Activated CD8-positive, alpha-beta memory T cell treated with anti-CD3 and anti-CD28 coated beads for 36 hours (primary cell): ENCODE results near the gene GNLY. TPM values are rescaled to one million over a fixed set of nuclear protein-coding genes. Genes with fewer than 3 reads are reported as not detected.

Source experiments
- CTCF ChIA-PET: fragments of 350-600 bp; sonication (Branson Sonifier 250); formaldehyde crosslinking; loops from one replicate; lab custom pipeline; 2021; ENCODE audit warnings: antibody characterized with exemption; lab: Charles Lee
- POLR2A ChIA-PET: fragments of 350-600 bp; sonication (Branson Sonifier 250); formaldehyde crosslinking; loops from one replicate; lab custom pipeline; 2021; ENCODE audit warnings: antibody characterized with exemption; lab: Charles Lee
- total RNA-seq, 2 experiments: library from RNA; stranded (reverse); gene quantifications; one replicate each; pipeline ENCODE4 v1.2.3, GENCODE V29; 2021

Gene GNLY
- total RNA-seq, 2 experiments from 2014 or later = 18.6 to 22.1 TPM

DNA sequence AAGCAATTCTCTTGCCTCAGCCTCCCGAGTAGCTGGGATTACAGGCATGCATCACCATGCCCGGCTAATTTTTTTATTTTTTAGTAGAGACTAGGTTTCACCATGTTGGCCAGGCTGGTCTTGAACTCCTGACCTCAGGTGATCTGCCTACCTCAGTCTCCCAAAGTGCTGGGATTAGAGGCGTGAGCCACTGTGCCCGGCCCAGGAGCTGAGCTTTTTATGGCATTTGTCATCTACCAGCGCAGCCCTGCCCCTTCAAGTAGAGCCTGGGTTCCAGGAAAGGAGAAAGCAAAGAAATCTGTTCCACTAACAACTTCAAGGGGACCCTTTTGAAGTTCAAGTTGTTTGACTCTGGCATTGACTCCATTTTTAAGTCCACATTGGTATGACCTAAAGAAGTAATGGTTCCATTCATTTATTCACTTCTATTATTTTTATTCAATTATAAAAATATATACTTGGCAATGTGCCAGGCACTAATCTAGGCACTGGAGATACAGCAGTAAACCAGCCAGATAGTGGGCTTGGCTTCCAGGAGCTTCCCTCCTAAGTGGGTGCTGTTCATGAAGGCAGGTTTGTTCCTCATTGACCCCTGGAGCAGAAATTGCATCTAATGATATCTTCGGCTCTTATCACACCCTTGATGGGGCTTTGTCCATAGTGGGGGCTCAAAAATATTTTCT lies 18.2 kb upstream of the GNLY start:
- CTCF ChIA-PET = interaction anchor here (1.1 to 1.4 kb wide), 2 partner anchors 31 to 138 kb away, joined by 3 read pairs; no protein-coding TSS in a partner anchor
- POLR2A ChIA-PET = no interaction called here

DNA sequence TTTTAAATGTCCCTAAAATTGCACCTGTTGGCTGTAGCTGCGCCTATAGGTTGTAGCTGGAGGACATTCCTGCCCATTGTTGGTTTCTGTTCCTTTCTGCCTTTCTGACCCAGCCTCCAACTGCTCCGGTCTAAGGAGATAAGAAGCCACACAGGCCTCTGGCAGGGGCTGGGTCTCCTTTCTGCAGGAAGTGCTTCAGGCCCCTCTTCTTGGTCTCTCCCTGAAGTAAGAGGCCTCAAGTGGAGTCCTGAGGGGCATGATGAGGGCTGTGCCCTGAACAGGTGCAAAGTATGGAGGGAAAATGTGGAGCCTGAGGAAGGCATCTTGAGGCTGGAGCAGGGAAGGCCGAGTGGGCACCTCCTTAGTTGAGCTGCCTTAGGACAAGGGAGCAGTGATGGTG lies 15.8 kb upstream of the GNLY start:
- POLR2A ChIA-PET = no interaction called here
- CTCF ChIA-PET = interaction anchor here (0.7 to 4.3 kb wide), 9 partner anchors 9 to 137 kb away, joined by 3 to 41 read pairs (median 5); no protein-coding TSS in a partner anchor

DNA sequence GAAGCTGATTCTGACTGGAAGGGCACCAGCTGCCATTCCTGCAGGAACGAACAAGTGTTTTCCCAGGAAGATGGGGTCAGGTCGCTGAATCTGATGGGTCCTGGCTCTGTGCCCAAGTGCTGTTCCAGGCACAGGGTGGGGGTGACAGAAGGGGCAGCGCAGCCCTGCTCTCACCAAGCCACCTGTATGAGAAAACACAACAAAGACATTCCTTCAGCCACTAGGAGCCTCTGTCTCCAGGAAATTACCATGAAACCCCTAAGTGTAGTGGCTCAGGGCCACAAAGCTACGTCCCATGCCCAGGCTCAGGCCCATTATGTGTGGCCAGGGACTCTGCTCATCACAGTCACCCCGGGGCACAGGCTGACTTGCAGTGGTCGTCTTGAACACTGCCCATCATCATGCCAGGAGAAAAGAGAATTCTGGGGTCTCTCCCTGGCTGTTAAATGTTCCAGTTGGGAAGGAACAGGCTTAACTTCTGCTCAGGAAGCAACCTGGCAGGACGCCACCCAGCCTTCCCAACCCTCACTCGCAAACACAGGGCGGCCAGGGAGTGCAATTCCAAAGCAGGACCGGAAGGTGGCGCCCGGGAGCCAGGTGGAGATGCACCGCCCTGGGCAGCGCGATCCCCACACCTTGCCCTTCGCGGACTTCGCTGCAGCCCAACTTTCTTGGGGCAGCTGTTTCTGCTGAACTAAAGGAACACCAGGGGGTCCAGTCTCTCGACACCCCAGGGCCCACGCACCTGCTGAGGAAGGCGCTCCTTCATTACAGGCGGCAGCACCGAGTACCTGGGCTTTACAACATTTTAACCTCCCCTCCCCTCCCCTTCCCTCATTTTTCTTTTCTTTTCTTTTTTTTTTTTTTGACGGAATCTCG lies 15.1 kb upstream of the GNLY start:
- ChIA-PET POLR2A (no interaction called here), CTCF (interaction anchor here (0.7 to 4.3 kb wide), 14 partner anchors 8 to 401 kb away, joined by 3 to 41 read pairs (median 4); no protein-coding TSS in a partner anchor)

DNA sequence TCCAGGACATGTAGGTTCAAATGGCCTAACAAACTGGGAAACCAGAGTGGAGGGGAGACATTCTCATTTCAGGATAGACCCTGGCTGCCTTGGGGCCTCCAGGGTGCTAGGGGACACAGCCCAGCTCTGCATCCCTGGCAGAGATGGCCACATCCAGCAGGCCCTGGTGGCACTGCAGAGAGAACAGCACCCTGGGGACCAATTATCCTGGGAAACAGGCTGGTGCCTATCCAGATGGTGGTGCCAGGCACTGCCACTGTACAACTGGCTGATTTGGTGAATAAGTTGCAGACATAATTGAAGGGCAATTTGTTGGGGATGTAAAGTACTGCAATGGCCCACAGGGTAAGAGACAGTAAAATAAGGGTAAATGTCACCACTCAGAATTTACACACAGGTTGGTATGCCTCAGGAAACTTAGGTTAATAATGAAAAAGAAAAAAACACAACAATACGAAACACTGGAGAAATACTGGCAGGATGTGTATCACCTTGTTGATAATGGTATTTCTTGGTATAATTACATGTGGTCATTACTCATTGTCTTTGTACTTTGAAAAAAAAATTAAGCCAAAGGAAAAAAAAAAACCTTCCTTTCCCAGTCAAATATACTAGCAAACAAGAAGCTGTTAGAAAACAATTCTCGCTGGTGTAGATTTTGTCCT lies 13.3 kb upstream of the GNLY start:
- ChIA-PET POLR2A (interaction anchor here (0.6 kb wide), 1 partner anchor 67 kb away, joined by 3 read pairs; no protein-coding TSS in a partner anchor), CTCF (interaction anchor here (0.9 to 4.3 kb wide), 3 partner anchors 26 to 36 kb away, joined by 3 to 41 read pairs (median 7); no protein-coding TSS in a partner anchor)

DNA sequence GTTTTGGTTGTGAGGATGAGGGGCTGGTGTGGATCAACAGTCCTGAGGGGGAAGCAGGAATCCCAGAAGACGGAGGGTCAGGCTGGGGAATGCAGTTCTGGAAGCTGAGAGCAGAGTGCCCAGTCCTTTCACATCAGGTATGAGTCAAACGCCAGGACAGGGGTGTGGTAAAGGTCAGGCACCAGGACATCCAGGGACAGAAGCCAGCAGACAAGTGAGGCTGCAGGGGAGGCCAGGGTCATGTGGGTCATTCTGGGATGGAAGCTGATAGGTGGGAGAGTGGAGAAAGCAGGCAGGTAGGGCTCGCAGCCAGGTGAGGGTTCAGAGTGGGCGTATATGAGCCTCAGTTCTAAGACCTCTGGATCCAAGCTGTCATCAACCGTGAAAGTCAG lies 12.8 kb upstream of the GNLY start:
- ChIA-PET POLR2A (interaction anchor here (0.6 kb wide), 1 partner anchor 68 kb away, joined by 3 read pairs; no protein-coding TSS in a partner anchor), CTCF (interaction anchor here (0.9 to 4.3 kb wide), 2 partner anchors 25 to 37 kb away, joined by 3 to 41 read pairs; no protein-coding TSS in a partner anchor)

DNA sequence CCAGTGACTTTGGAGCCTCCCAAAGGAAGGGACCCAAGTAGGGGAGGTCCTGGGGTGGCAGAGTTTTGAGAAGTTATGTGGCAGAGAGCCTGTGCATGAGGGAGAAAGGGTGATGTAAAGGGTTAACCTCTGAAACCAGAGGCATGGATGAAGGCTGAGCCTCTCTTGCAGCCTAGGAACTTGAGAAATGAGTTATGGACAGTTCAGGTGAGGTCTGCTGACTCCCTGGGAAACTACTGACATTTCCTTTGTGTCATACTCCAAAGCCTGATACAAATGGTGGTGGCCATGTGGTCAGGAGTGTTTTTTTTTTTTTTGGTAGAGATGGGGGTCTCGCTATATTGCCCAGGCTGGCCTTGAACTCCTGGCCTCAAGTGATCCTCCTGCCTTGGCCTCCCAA lies 12.4 kb upstream of the GNLY start:
- POLR2A ChIA-PET = interaction anchor here (0.6 kb wide), 1 partner anchor 68 kb away, joined by 3 read pairs; no protein-coding TSS in a partner anchor
- CTCF ChIA-PET = interaction anchor here (0.9 to 4.3 kb wide), 2 partner anchors 25 to 37 kb away, joined by 3 to 41 read pairs; no protein-coding TSS in a partner anchor

DNA sequence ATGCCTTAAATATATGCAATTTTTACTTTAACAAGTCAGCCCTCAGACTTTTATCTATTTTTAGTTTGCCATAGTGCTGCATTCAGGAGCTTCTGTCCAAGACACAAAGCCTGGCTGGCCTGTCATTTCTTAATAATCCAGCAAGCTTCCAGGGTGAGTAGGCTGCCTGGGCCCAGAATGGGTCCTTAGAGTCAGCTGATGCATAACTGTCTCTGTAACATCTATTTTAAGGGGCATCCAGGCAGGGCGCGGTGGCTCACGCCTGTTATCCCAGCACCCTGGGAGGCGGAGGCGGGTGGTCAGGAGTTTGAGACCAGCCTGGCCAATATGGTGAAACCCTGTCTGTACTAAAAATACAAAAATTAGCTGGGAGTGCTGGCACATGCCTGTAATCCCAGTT lies 11.8 kb upstream of the GNLY start:
- CTCF ChIA-PET = no interaction called here
- POLR2A ChIA-PET = no interaction called here

DNA sequence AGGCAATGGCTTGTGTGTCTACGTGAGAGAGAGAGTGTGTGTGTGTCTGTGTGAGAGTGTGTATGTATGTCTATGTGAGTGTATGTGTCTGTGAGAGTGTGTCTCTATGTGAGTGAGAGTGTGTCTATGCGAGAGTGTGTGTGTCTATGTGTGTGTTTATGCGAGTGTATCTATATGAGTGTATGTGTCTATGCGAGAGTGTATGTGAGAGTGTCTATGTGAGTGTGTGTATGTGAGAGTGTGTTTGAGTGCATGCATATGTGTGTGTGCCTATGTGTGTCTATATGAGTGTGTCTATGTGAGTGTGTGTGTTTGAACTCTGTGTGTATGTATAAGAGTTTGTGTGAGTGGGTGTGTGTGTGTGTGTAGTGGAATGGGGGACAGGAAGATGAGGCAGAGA lies 9.8 kb upstream of the GNLY start:
- ChIA-PET POLR2A (no interaction called here), CTCF (no interaction called here)

DNA sequence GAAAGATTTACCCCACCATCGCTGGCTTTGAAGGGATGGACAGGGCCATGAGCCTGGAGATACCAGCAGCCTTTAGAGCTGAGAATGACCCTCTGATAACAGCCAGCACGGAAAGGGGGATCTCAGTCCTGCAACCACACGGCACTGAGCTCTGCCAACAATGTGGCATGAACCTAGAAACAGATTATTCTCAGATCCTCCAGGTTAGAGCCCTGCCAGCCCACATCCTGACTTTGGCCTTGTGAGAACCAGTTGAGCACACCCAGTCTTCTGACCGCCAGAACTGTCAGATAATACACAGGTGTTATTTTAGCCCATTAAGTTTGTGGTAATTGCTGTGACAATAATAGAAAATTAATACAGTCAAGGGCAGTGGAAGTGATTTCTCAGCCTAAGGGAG lies 9.4 kb upstream of the GNLY start:
- ChIA-PET CTCF (no interaction called here), POLR2A (no interaction called here)

DNA sequence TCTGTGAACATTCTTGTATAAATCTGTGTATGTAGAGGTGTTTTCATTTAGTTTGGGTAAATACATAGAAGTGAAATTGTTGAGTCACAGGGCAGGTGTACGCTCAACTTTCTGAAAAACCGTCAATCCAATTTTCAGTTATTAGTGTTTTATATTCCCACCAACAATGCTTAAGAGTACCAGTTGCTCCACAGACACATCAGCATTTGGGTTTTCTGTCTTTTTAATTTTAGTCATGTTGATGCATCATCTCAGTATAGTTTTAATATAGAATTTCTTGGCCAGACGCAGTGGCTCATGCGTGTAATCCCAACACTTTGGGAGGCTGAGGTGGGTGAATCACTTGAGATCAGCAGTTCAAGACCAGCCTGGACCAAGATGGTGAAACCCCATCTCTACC lies 3.2 kb upstream of the GNLY start:
- POLR2A ChIA-PET = no interaction called here
- CTCF ChIA-PET = no interaction called here

DNA sequence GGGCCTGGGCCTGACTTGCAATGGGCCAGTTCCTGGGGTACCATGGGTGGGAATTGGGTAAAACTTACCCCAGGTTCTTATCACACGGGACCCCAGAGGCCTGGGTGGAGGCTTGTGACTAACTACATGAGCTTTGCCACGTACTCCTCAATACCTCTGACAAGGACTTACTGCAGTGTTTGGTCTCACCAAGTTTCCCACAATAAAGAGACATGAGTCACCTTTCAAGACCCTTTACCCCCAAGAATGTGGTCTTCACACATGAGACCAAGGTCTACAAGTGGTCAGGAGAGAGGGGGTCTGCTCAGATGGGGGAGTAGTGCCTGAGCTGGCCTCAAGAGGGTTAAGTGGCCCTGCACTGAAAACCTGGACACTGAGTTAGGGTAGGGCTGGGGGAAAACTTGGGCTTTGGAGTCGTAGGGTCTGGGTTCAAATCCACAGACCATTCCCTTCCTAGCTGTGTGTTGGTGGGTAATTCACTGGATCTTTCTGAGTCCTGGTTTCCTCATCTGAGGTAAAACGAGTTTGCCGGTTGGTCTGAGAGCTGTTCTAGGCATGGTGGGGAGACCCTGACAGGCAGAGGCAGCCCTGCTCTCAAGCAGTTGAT lies 2.0 kb upstream of the GNLY start:
- POLR2A ChIA-PET = no interaction called here
- CTCF ChIA-PET = no interaction called here

DNA sequence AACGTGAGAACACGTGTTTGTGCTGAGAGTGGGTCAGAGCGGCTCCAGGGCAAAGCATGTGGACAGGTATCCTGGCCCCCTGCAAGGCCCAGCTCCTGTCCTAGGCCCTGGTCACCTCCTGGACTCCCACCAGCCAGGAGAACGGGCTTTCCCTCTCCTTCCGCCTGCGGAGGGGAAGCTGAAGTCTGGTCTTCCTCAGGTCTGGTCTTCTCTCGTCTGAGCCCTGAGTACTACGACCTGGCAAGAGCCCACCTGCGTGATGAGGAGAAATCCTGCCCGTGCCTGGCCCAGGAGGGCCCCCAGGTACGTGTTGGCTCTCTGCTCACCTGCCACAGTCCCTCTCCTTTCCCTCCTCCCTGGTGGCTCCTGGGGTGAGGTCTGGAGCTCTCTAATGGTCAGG lies 963 bp downstream of the GNLY start:
- ChIA-PET CTCF (interaction anchor here (1.6 kb wide), 1 partner anchor 13 kb away, joined by 3 read pairs; no protein-coding TSS in a partner anchor), POLR2A (no interaction called here)

DNA sequence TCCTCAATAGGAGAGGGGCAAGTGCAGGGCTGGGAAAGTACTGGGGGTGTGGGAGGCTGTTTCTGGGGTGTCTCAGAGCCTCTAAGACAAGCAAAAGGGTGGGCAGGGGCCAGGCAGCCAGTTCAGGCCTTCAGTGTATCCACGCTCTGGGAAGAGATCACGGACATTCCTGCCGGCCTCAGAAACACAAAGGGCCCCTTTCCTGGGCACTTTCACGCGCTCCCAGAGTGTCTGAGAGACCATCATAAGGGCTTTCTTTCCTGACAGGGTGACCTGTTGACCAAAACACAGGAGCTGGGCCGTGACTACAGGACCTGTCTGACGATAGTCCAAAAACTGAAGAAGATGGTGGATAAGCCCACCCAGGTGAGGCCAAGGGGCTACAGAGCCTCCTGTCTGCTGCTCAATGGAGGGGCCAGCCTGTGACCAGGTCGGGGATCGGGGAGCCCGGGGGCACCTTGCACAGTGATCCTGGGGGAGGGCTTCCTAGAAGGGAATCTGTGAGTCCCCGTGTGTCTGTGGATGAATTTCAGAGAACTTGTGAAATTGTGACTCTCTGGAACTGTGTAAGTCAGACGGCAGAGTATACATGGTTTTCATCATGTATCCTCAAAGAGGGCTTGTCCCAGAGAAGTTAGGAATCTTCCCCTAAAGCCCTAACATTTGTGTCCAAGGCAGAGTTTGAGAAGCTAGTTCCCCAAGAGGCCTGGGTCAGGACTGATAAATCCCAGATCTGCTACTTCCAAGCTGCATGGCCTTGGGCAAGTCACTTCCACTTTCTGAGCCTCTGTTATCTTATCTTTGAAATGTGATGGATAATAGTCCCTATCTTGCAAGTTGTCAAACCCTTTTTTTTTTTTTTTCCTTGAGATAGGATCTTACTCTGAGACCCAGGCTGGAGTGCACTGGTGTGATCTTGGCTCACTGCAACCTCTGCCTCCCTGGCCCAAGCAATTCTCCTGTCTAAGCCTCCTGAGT lies 1.8 kb downstream of the GNLY start:
- POLR2A ChIA-PET = no interaction called here

DNA sequence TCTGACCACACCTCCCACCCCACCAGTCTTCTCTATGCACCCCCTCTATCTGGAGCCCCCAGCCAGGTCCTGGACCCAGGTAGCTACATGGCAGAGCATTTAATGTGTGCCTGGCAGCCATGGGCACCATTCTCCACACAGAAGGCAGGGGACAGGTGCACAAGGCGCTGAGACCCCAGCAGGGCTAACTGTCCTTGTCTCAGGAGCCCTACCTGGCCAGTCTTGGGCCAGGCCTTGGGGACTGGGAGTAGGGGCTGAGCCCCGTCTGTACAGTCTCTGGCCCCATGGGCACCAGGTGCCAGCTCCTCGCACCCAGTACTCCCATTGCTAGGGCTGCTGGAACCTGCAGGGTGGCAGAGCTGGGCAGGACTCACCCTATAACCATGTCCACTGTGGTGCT lies 2.9 kb downstream of the GNLY start:
- ChIA-PET POLR2A (no interaction called here), CTCF (interaction anchor here (2.0 to 2.7 kb wide), 2 partner anchors 10 to 18 kb away, joined by 9 to 11 read pairs; no protein-coding TSS in a partner anchor)

More for the DNA sequence above, 1.8 kb downstream of the GNLY start:
- CTCF ChIA-PET = interaction anchor here (0.5 to 2.0 kb wide), 3 partner anchors 11 to 230 kb away, joined by 3 to 9 read pairs (median 3); no protein-coding TSS in a partner anchor

DNA sequence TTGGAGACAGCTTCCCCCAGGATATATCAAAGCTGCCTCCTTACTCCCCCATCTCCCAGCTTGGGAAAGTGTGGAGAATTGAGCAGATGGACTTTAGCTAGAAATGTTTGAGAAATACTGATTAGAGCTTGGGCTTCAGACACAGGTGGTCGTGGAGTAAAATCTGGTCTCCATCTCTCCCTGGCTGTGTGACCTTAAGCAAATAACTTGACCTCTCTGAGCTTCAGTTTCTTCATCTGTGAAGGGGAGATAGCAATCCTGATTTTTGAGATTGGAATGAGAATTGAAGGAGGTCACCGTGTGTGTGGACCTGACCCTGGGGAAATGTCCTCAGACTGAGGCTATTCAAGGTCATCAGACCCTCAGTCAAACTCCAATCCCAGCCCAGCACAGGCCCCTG lies 3.6 kb downstream of the GNLY start:
- ChIA-PET POLR2A (no interaction called here), CTCF (interaction anchor here (2.0 to 2.7 kb wide), 2 partner anchors 10 to 19 kb away, joined by 9 to 11 read pairs; no protein-coding TSS in a partner anchor)

DNA sequence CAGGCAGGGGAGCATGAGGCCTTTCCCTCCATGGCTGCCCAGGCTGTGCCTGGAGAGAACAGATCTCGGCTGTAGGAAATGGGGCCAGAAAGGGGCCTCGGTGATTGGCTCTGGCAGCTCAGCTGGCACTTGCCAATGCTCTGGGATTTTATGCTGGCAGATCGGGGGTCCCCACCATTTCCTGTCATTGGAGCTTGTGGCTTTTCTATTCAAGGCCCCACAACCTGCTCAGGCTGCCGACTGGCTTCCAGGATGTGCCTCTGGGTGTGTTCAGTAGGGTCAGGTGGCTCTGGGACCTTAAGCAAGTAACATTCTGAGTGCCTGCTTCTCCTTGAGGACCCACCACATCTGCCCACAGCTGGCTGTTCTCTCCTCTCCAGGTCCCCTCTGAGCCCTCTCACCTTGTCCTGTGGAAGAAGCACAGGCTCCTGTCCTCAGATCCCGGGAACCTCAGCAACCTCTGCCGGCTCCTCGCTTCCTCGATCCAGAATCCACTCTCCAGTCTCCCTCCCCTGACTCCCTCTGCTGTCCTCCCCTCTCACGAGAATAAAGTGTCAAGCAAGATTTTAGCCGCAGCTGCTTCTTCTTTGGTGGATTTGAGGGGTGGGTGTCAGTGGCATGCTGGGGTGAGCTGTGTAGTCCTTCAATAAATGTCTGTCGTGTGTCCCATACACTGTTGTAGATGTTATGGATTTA lies 4.2 kb downstream of the GNLY start:
- ChIA-PET CTCF (interaction anchor here (2.0 to 2.7 kb wide), 2 partner anchors 9 to 19 kb away, joined by 9 to 11 read pairs; no protein-coding TSS in a partner anchor), POLR2A (no interaction called here)

DNA sequence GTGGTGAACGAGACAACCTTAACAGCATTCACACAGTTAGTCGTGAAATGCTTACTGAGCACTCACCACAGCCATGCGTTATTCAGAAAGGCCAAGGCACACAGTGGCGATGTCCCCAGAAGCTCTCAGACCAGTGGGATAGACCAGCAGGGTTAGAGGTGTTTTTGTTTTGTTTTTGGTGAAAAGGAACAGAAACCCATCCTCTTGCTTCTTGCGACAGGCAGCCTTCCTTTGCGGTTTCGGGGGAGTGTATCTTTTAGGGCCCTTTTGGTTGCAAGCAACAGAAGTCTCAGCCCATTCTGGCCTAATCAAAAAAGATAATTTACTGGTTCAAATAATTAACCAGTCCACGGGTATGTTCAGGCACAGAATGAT lies 4.7 kb downstream of the GNLY start:
- ChIA-PET CTCF (interaction anchor here (2.7 kb wide), 1 partner anchor 20 kb away, joined by 11 read pairs; no protein-coding TSS in a partner anchor), POLR2A (no interaction called here)
